NT2/D1 (cell line): ENCODE measurements around the gene COX8A.

Experiments used
- SUZ12 ChIP-seq: IDR thresholded peaks from 2 replicates; pipeline ENCODE4 v1.6.1; 2011; ENCODE audit not compliant: insufficient read length, insufficient read depth; ENCODE audit errors: extremely low read depth
- YY1 ChIP-seq: IDR thresholded peaks from 2 replicates; pipeline ENCODE4 v1.6.1; 2011; ENCODE audit not compliant: insufficient read length, insufficient read depth

- TF ChIP-seq YY1 (no peak), SUZ12 (no peak)
Measured at GRCh38 chr11:63969461-63969860, 5.0 kb upstream of the COX8A start.
